CD8-positive, alpha-beta memory T cell (primary cell): ENCODE measurements around the gene CUEDC2. TPM values are rescaled to one million over a fixed set of nuclear protein-coding genes. Genes with fewer than 3 reads are reported as not detected.
A peak's percentile ranks its signal among the peaks of the same experiment; 100 is the strongest.
"Not testable (repeated sequence)": the region's sequence is repeated elsewhere in the genome, so short reads cannot be mapped to it uniquely, and the experiment has no call there.

Experiments used
- CTCF ChIA-PET: fragments of 350-600 bp; sonication (Branson Sonifier 250); formaldehyde crosslinking; loops from one replicate; lab custom pipeline; 2021; ENCODE audit warnings: antibody characterized with exemption; lab: Charles Lee
- POLR2A ChIA-PET: fragments of 350-600 bp; sonication (Branson Sonifier 250); formaldehyde crosslinking; loops from one replicate; lab custom pipeline; 2021; ENCODE audit warnings: antibody characterized with exemption; lab: Charles Lee
- DNase-seq, 5 donors: peaks; one replicate each; pipeline versions ENCODE4 v3.0.0 to v3.0.0-alpha.2; 2020 to 2022; ENCODE audit warnings: mixed read lengths in 1 of 5
- H3K27ac ChIP-seq: one replicate; pipeline ENCODE4 v1.7.0; 2013; ENCODE audit warnings: low read depth, mild to moderate bottlenecking, low read length, moderate library complexity
- H3K27me3 ChIP-seq: 2 replicates; pipeline ENCODE4 v1.7.0; 2013; ENCODE audit warnings: low read length, mild to moderate bottlenecking; ENCODE audit not compliant: insufficient read depth, poor library complexity, severe bottlenecking
- H3K36me3 ChIP-seq: 2 replicates; pipeline ENCODE4 v1.7.0; 2013; ENCODE audit warnings: mild to moderate bottlenecking, low read length, moderate library complexity; ENCODE audit not compliant: insufficient read depth
- H3K4me1 ChIP-seq: 2 replicates; pipeline ENCODE4 v1.7.0; 2013; ENCODE audit warnings: mild to moderate bottlenecking, low read length, moderate library complexity; ENCODE audit not compliant: insufficient read depth
- H3K4me3 ChIP-seq: 2 replicates; pipeline ENCODE4 v1.7.0; 2013; ENCODE audit warnings: mild to moderate bottlenecking, low read length
- H3K9me3 ChIP-seq: 2 replicates; pipeline ENCODE4 v1.7.0; 2013; ENCODE audit warnings: mild to moderate bottlenecking, low read length
- H3K27ac Mint-ChIP-seq, 8 donors: one replicate each; pipeline ENCODE4 v1.8.0; 2020 to 2021; ENCODE audit warnings: mixed read lengths in 8 of 8, mild to moderate bottlenecking in 6 of 8, inconsistent platforms in 3 of 8, moderate library complexity in 3 of 8
- H3K27me3 Mint-ChIP-seq, 2 donors: one replicate each; pipeline ENCODE4 v1.8.0; 2020 to 2021; ENCODE audit warnings: mixed read lengths in 2 of 2, mild to moderate bottlenecking in 1 of 2, moderate library complexity in 1 of 2
- H3K36me3 Mint-ChIP-seq, 3 donors: one replicate each; pipeline ENCODE4 v1.8.0; 2020 to 2021; ENCODE audit warnings: mixed read lengths in 3 of 3, inconsistent platforms in 1 of 3, mild to moderate bottlenecking in 1 of 3
- H3K4me1 Mint-ChIP-seq, 3 donors: one replicate each; pipeline ENCODE4 v1.8.0; 2020 to 2021; ENCODE audit warnings: mixed read lengths in 3 of 3, inconsistent platforms in 1 of 3, mild to moderate bottlenecking in 1 of 3
- H3K4me3 Mint-ChIP-seq, 7 donors: one replicate each; pipeline ENCODE4 v1.8.0; 2020 to 2021; ENCODE audit warnings: mixed read lengths in 7 of 7, mild to moderate bottlenecking in 6 of 7, moderate library complexity in 4 of 7, inconsistent platforms in 2 of 7
- H3K9me3 Mint-ChIP-seq, 5 donors: one replicate each; pipeline ENCODE4 v1.8.0; 2020 to 2022; ENCODE audit warnings: mixed read lengths in 5 of 5, mild to moderate bottlenecking in 3 of 5, moderate library complexity in 2 of 5, inconsistent platforms in 1 of 5
- polyA plus RNA-seq: library from polyadenylated mRNA; unstranded; fragments of 300-500 nt; fragmentation: Illumina TruSeq; gene quantifications from one replicate; pipeline ENCODE4 v1.2.3, GENCODE V29; 2021
- total RNA-seq, 2 experiments: library from RNA; stranded (reverse); gene quantifications; one replicate each; pipeline ENCODE4 v1.2.3, GENCODE V29; 2021

CUEDC2 gene
- total and polyA plus RNA-seq, 3 experiments from 2014 or later, result 61.7 to 64.8 (median 62.4) TPM

DNA sequence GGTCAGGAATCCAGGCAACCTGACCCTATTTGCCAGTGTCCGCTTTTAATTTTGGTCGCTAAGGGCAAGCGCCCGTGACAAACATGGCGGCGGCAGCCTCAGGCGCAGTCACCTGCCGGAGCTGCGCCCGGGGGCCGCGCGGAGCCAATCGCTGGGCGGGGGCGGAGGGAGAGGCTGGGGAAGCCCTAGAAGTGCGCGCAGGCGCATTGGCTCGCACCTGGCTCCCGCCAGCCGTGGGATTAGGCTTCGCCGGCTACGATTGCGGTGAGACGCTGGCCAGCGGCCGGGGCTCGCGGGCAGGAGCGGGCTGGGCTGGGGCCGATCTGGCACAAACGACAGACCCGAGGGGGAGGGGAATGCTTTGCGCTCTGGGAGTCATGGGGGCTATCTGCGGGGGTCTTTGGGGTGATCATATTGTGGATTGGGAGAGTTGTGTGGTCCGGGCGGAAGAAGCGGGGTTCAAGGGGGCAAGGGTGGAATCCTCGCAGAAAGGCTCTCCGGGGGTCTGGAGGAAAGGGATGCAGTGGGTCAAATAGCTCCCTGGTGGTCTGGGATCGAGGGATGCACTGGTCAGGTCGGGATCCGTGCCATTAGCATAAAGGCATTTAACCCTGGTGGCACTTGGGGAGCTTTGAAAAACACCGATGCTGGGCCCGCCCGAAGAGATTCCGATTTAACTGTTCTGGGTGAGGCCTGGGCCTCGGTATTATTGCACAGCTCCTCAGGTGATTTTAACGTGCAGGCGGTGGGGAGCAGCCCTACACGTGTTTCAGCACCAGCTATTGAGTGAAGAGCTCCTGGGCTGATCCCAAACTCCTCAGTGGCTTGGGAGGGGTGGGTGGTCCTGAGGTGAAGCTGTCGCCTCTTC lies 29.0 kb upstream of the CUEDC2 start:
- peaks cover 0 to 4% of the 10 kb centered on the region in 2 donors for H3K27me3 Mint-ChIP-seq
- peak; percentile 87 to 95 (median 91) for DNase-seq

DNA sequence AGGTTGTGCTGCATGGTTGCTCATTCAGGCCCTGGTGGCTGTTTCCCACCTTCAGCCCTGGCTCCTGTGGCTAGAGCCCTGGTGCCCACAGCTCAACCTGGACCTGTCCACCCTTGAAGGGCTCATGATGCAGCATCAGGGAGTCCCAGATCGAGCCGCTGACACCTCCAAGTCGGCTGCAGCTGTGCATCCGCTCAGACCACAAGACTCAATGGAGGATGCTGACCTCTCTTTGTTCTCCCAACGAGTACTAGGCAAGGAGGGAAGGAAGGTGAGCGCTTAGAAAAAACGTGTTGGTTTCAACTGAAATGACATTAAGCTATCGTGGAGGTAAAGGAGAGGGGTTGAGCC lies 28.4 kb upstream of the CUEDC2 start:
- Histone ChIP-seq H3K27ac (no peak overlapping the region), H3K4me1 (peaks cover 15% of the 10 kb centered on the region), H3K4me3 (peak overlapping the region; percentile 82), H3K36me3 (peaks cover 5% of the 10 kb centered on the region), H3K9me3 (no peaks in the 10 kb centered on the region), H3K27me3 (no peaks in the 10 kb centered on the region)
- Mint-ChIP-seq H3K27ac (peak overlapping the region; percentile 53 to 93 (median 84)), H3K4me1 (peaks cover 21 to 29% (median 22%) of the 10 kb centered on the region in 3 donors), H3K9me3 (no peaks in the 10 kb centered on the region), H3K27me3 (peaks cover 0 to 4% of the 10 kb centered on the region in 2 donors), H3K36me3 (peaks cover 0 to 5% (median 2%) of the 10 kb centered on the region in 3 donors), H3K4me3 (peak overlapping the region; percentile 84 to 94 (median 89))
- no peak for DNase-seq
- ChIA-PET CTCF (interaction anchor here (0.7 to 2.8 kb wide), 9 partner anchors 10 to 123 kb away, joined by 3 to 23 read pairs (median 4); partner anchors contain the start of genes ACTR1A, C10orf95 and NFKB2), POLR2A (interaction anchor here (0.6 to 4.3 kb wide), 6 partner anchors 10 to 125 kb away, joined by 3 to 54 read pairs (median 5); partner anchors contain the start of genes ACTR1A, C10orf95, NFKB2 and SUFU)

More for the DNA sequence above, 29.0 kb upstream of the CUEDC2 start:
- Mint-ChIP-seq H3K9me3 (no peaks in the 10 kb centered on the region), H3K27ac (peak overlapping the region in 7 of 8 donors; percentile 53 to 93 (median 84)), H3K4me1 (peaks cover 21 to 29% (median 22%) of the 10 kb centered on the region in 3 donors), H3K36me3 (peaks cover 0 to 2% (median under 1%) of the 10 kb centered on the region in 3 donors), H3K4me3 (peak overlapping the region; percentile 84 to 94 (median 89))
- Histone ChIP-seq H3K27me3 (no peaks in the 10 kb centered on the region), H3K9me3 (no peaks in the 10 kb centered on the region), H3K4me3 (peak overlapping the region; percentile 82), H3K27ac (no peak overlapping the region), H3K4me1 (peaks cover 15% of the 10 kb centered on the region), H3K36me3 (peaks cover 2% of the 10 kb centered on the region)
- CTCF ChIA-PET, result interaction anchor here (0.7 to 2.8 kb wide), 12 partner anchors 10 to 231 kb away, joined by 3 to 23 read pairs (median 6); partner anchors contain the start of genes ACTR1A, C10orf95 and NFKB2
- POLR2A ChIA-PET, result interaction anchor here (0.6 to 4.3 kb wide), 7 partner anchors 10 to 66 kb away, joined by 3 to 54 read pairs (median 4); partner anchors contain the start of genes ACTR1A, C10orf95, FBXL15 and NFKB2

DNA sequence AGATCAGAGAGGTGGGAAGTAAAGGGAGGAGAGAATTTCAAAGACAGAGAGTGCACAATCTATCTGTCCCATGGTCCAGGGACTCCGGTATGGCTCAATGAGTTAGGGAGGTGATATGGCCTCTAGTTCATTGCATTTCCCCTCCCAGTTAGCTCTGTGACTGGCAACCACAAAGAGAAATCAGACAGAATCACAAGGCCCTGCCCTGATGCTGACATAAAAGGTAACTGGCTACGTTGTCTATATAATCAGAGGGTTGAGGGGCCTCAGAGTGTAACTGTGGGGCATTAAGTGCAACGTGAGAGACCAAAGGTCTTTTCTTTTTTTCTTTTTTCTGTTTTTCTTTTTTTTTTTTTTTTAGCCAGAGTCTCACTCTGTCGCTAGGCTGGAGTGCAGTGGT lies 26.3 kb upstream of the CUEDC2 start:
- Mint-ChIP-seq H3K36me3 (peaks cover 0 to 13% (median 1%) of the 10 kb centered on the region in 3 donors), H3K4me3 (peak overlapping the region in 1 of 7 donors; percentile 19), H3K27ac (peak overlapping the region in 3 of 8 donors; percentile 22 to 82 (median 80)), H3K27me3 (peaks cover 0 to 4% of the 10 kb centered on the region in 2 donors), H3K4me1 (peaks cover 20 to 28% (median 22%) of the 10 kb centered on the region in 3 donors), H3K9me3 (no peaks in the 10 kb centered on the region)
- ChIA-PET CTCF (interaction anchor here (0.9 to 1.3 kb wide), 2 partner anchors 20 to 125 kb away, joined by 3 read pairs; no protein-coding TSS in a partner anchor), POLR2A (interaction anchor here (0.9 kb wide), 1 partner anchor 340 kb away, joined by 4 read pairs; no protein-coding TSS in a partner anchor)
- no peaks in the 10 kb centered on the region for H3K27me3 ChIP-seq
- peaks cover 5% of the 10 kb centered on the region for H3K36me3 ChIP-seq
- no peaks in the 10 kb centered on the region for H3K9me3 ChIP-seq
- no peak for DNase-seq
- H3K27ac ChIP-seq, result no peak overlapping the region
- H3K4me1 ChIP-seq, result peaks cover 15% of the 10 kb centered on the region
- no peak overlapping the region for H3K4me3 ChIP-seq

DNA sequence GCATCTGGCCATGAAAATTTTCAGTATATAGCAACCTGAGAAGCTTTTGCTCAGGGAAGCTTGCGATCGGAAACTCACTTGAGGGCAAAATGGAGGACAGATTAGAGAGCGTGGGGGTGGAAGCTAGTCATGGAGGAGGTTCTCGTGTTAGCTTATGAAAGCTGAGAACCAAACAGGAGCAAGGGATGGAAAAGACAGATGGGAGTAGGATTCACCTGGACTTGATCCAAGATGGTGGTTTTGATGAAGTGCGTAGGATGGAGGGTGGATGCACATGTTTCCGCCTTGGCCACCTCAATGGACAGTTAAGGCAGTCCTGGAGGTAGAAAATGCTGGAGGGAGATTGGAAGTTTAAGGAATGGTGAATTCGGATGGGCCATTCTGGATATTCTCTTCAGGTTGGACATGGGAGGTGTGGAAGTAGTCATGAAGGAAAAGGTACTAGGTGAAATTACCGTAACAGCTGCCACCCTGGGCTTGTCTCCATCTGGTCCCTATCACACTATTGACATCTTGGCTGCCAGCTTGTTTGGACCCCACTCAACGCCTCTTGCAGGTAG lies 25.3 kb upstream of the CUEDC2 start:
- ChIA-PET CTCF (interaction anchor here (0.9 to 1.3 kb wide), 3 partner anchors 21 to 126 kb away, joined by 3 read pairs; no protein-coding TSS in a partner anchor), POLR2A (no interaction called here)
- Histone ChIP-seq H3K4me3 (no peak overlapping the region), H3K36me3 (peaks cover 7% of the 10 kb centered on the region), H3K27me3 (no peaks in the 10 kb centered on the region), H3K9me3 (no peaks in the 10 kb centered on the region), H3K27ac (no peak overlapping the region), H3K4me1 (peaks cover 15% of the 10 kb centered on the region)
- Mint-ChIP-seq H3K36me3 (peaks cover 0 to 19% (median 0%) of the 10 kb centered on the region in 3 donors), H3K9me3 (no peaks in the 10 kb centered on the region), H3K27ac (peak overlapping the region in 6 of 8 donors; percentile 15 to 86 (median 32)), H3K4me3 (peak overlapping the region in 1 of 7 donors; percentile 47), H3K4me1 (peaks cover 22 to 29% (median 28%) of the 10 kb centered on the region in 3 donors), H3K27me3 (peaks cover 0 to 4% of the 10 kb centered on the region in 2 donors)
- no peak for DNase-seq

DNA sequence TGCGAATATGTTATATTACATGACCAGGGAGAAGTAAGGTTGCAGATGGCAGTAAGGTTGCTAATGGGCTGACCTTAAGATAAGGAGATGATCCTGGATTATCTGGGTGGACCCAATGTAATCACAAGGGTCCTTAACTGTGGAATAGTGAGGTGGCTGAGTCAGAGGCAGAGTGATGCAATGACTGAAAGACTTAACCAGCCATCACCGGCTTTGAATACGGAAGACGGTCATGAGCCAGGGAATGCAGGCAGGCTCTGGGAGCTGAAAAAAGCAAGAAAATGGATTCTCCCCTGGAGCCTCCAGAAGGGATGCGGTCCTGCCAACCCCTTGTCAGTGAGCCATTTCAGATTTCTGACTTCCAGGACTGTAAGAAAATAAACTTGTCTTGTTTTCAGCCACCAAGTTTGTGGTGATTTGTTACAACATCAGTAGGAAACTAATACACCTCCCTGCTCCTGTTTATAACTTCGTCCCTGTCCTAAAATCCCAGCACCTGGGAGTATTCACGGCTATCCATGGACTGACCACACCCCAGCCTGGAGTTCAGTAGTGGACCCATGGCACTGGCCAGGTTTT lies 23.6 kb upstream of the CUEDC2 start:
- peak overlapping the region in 2 of 8 donors; percentile 51 to 72 for H3K27ac Mint-ChIP-seq
- Histone ChIP-seq H3K4me1 (peaks cover 15% of the 10 kb centered on the region), H3K9me3 (no peaks in the 10 kb centered on the region), H3K27ac (peak overlapping the region; percentile 38), H3K27me3 (no peaks in the 10 kb centered on the region), H3K36me3 (peaks cover 9% of the 10 kb centered on the region), H3K4me3 (no peak overlapping the region)
- ChIA-PET CTCF (no interaction called here), POLR2A (no interaction called here)
- H3K4me3 Mint-ChIP-seq, result no peak overlapping the region
- peaks cover 0 to 27% (median 0%) of the 10 kb centered on the region in 3 donors for H3K36me3 Mint-ChIP-seq
- no peak for DNase-seq
- H3K4me1 Mint-ChIP-seq, result peaks cover 15 to 24% (median 23%) of the 10 kb centered on the region in 3 donors
- no peaks in the 10 kb centered on the region for H3K9me3 Mint-ChIP-seq
- peaks cover 0 to 2% of the 10 kb centered on the region in 2 donors for H3K27me3 Mint-ChIP-seq

DNA sequence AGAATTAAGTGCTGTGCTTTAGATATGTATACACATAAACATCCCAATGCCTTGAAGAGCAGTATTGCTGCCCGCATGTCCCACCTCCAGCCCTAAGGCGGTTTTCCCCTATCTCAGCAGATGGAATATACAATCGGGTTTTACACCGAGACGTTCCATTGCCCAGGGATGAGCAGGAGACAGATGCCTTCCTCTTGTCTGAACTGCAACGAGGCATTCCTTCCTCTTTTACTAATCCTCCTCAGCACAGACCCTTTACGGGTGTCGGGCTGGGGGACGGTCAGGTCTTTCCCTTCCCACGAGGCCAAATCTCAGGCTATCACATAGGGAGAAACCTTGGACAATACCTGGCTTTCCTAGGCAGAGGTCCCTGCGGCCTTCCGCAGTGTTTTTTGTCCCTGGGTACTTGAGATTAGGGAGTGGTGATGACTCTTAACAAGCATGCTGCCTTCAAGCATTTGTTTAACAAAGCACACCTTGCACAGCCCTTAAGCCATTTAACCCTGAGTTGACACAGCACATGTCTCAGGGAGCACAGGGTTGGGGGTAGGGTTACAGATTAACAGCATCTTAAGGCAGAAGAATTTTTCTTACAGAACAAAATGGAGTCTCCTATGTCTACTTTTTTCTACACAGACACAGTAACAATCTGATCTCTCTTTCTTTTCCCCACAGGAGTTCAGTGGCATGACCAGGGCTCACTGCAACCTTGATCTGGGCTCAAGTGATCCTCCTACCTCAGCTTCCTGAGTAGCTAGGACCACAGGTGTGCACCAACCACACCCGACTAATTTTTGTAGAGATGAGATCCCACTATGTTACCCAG lies 22.5 kb upstream of the CUEDC2 start:
- peak overlapping the region in 5 of 8 donors; percentile 22 to 71 (median 39) for H3K27ac Mint-ChIP-seq
- H3K9me3 ChIP-seq, H3K4me1 ChIP-seq, H3K27ac ChIP-seq, H3K27me3 ChIP-seq, H3K4me3 ChIP-seq, CTCF ChIA-PET, H3K9me3 Mint-ChIP-seq, DNase-seq, POLR2A ChIA-PET, H3K36me3 ChIP-seq, H3K27me3 Mint-ChIP-seq: not testable (repeated sequence)
- peaks cover 14 to 19% (median 16%) of the 10 kb centered on the region in 3 donors for H3K4me1 Mint-ChIP-seq
- peak overlapping the region in 1 of 7 donors; percentile 60 for H3K4me3 Mint-ChIP-seq
- peaks cover 0 to 30% (median 0%) of the 10 kb centered on the region in 3 donors for H3K36me3 Mint-ChIP-seq
